HCT116 (cell line): ENCODE data around the gene SPOP.

Experiments used
- CEBPB ChIP-seq: IDR thresholded peaks from 2 replicates; pipeline ENCODE4 v1.6.1; 2012; ENCODE audit warnings: low read depth
- CTCF ChIP-seq, 3 experiments: fragments of 200-600 bp in 1 of 3; sonication (generic) in 1 of 3; IDR thresholded peaks in 2 of 3; conservative IDR thresholded peaks in 1 of 3; 2 replicates each; pipeline ENCODE4 v1.5.1; 2012 to 2017; ENCODE audit warnings: low read depth in 2 of 3, low read length in 2 of 3, antibody characterized with exemption in 1 of 3, borderline replicate concordance in 1 of 3, control low read depth in 1 of 3, mild to moderate bottlenecking in 1 of 3, mixed read lengths in 1 of 3, mixed run types in 1 of 3, moderate library complexity in 1 of 3; ENCODE audit not compliant: insufficient read depth in 1 of 3
- EZH2 ChIP-seq: fragments of 200-600 bp; sonication (generic); IDR thresholded peaks from 2 replicates; pipeline ENCODE4 v1.6.1; 2017; ENCODE audit warnings: antibody characterized with exemption, mixed run types
- EZH2phosphoT487 ChIP-seq: fragments of 200-600 bp; IDR thresholded peaks from 2 replicates; pipeline ENCODE4 v1.6.1; 2018; ENCODE audit warnings: antibody characterized with exemption, borderline replicate concordance
- POLR2A ChIP-seq: IDR thresholded peaks from 2 replicates; pipeline ENCODE4 v1.7.0; 2011; ENCODE audit warnings: borderline replicate concordance; ENCODE audit not compliant: insufficient read depth, insufficient read length; ENCODE audit errors: extremely low read depth
- SP1 ChIP-seq: IDR thresholded peaks from 2 replicates; pipeline ENCODE4 v1.6.1; 2012; ENCODE audit warnings: low read depth
- TCF7L2 ChIP-seq: IDR thresholded peaks from 2 replicates; pipeline ENCODE4 v1.7.0; 2011; ENCODE audit warnings: borderline replicate concordance, inconsistent platforms; ENCODE audit not compliant: insufficient read depth, insufficient read length; ENCODE audit errors: extremely low read depth
- TF ChIP-seq, protein P1 (sequence below): IDR thresholded peaks from 2 replicates; pipeline ENCODE4 v1.6.1; 2012; ENCODE audit warnings: low read depth

DNA sequence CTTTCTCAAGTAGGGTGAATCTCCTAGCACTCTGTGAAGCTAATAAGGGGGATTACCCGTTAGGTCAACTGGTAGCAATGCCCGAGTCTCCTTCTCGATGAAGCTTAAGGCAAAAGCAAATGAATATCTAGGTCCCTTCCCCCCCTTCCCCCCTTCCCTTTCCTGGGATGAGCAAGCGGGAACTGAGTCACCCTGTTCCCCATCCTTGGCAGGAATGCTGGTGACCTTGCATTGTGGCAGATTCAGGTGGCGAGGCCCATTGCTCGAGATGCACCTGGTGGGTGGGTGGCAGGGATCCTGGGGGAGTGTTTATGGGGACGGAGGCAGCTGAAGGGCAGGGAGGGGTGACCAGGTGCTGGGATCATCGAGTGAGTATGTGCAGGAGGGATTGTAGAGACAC, 95.1 kb downstream of the SPOP start:
- TF ChIP-seq CTCF (IDR thresholded peaks at IDR 0.05 in 2 of 3, conservative IDR thresholded peaks at IDR 0.05 in 1 of 3; ENCODE audit: borderline replicate concordance in 1 of 3, insufficient read depth in 1 of 3, low read depth in 2 of 3, low read length in 2 of 3): no peak
- TF ChIP-seq, protein P1, sequence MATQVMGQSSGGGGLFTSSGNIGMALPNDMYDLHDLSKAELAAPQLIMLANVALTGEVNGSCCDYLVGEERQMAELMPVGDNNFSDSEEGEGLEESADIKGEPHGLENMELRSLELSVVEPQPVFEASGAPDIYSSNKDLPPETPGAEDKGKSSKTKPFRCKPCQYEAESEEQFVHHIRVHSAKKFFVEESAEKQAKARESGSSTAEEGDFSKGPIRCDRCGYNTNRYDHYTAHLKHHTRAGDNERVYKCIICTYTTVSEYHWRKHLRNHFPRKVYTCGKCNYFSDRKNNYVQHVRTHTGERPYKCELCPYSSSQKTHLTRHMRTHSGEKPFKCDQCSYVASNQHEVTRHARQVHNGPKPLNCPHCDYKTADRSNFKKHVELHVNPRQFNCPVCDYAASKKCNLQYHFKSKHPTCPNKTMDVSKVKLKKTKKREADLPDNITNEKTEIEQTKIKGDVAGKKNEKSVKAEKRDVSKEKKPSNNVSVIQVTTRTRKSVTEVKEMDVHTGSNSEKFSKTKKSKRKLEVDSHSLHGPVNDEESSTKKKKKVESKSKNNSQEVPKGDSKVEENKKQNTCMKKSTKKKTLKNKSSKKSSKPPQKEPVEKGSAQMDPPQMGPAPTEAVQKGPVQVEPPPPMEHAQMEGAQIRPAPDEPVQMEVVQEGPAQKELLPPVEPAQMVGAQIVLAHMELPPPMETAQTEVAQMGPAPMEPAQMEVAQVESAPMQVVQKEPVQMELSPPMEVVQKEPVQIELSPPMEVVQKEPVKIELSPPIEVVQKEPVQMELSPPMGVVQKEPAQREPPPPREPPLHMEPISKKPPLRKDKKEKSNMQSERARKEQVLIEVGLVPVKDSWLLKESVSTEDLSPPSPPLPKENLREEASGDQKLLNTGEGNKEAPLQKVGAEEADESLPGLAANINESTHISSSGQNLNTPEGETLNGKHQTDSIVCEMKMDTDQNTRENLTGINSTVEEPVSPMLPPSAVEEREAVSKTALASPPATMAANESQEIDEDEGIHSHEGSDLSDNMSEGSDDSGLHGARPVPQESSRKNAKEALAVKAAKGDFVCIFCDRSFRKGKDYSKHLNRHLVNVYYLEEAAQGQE: no peak
- no peak for TF ChIP-seq POLR2A
- no peak for TF ChIP-seq EZH2
- TF ChIP-seq SP1: no peak
- no peak for TF ChIP-seq EZH2phosphoT487
- no peak for TF ChIP-seq TCF7L2
- TF ChIP-seq CEBPB: no peak
